Measurements from ENCODE around the gene YIPF3.

YIPF3 gene

GRCh38 chr6:43511824-43512415 is 4.8 kb downstream of the YIPF3 start:
- no peak for TF ChIP-seq ZBTB7A (IDR thresholded peaks at IDR 0.05; ENCODE audit: low read depth)
- TF ChIP-seq TEAD4 (IDR thresholded peaks at IDR 0.05) = no peak
- no peak for TF ChIP-seq NFIC (IDR thresholded peaks at IDR 0.05)
- no peak for TF ChIP-seq TAF1 (IDR thresholded peaks at IDR 0.05; ENCODE audit: low read depth)
- TF ChIP-seq TCF12 (IDR thresholded peaks at IDR 0.05; ENCODE audit: low read depth) = no peak
- no peak for TF ChIP-seq USF1 (IDR thresholded peaks at IDR 0.05)
- TF ChIP-seq RAD21 (IDR thresholded peaks at IDR 0.05; ENCODE audit: low read depth) = no peak
- TF ChIP-seq REST (IDR thresholded peaks at IDR 0.05; ENCODE audit: low read depth) = no peak
- no peak for TF ChIP-seq CREB1 (IDR thresholded peaks at IDR 0.05; ENCODE audit: low read depth)
- no peak for TF ChIP-seq MAX (IDR thresholded peaks at IDR 0.05)
- TF ChIP-seq FOXM1 (IDR thresholded peaks at IDR 0.05; ENCODE audit: borderline replicate concordance, low read depth) = no peak

GRCh38 chr6:43510827-43511163 is 5.9 kb downstream of the YIPF3 start:
- TF ChIP-seq TCF12 (IDR thresholded peaks at IDR 0.05; ENCODE audit: low read depth) = no peak
- TF ChIP-seq TAF1 (IDR thresholded peaks at IDR 0.05; ENCODE audit: low read depth) = no peak
- no peak for TF ChIP-seq EP300 (IDR thresholded peaks at IDR 0.05; ENCODE audit: borderline replicate concordance)
- no peak for TF ChIP-seq CEBPB (IDR thresholded peaks at IDR 0.05)
- TF ChIP-seq FOXM1 (IDR thresholded peaks at IDR 0.05; ENCODE audit: borderline replicate concordance, low read depth) = no peak
- TF ChIP-seq YY1 (IDR thresholded peaks at IDR 0.05; ENCODE audit: low read depth) = no peak
- no peak for TF ChIP-seq MAX (IDR thresholded peaks at IDR 0.05)
- TF ChIP-seq TEAD4 (IDR thresholded peaks at IDR 0.05) = no peak
- no peak for TF ChIP-seq ZBTB7A (IDR thresholded peaks at IDR 0.05; ENCODE audit: low read depth)

GRCh38 chr6:43509984-43510826 is 6.5 kb downstream of the YIPF3 start, which contains the start of gene LRRC73:
LRRC73 (minus strand) TSS chr6:43510346; CDS start chr6:43509785, 561 bp downstream.
- TF ChIP-seq EGR1 (IDR thresholded peaks at IDR 0.05) = peak; percentile 77
- no peak for TF ChIP-seq ZBTB7A (IDR thresholded peaks at IDR 0.05; ENCODE audit: low read depth)
- TF ChIP-seq EP300 (IDR thresholded peaks at IDR 0.05; ENCODE audit: borderline replicate concordance) = no peak
- peak; percentile 41; the same call in 1 of the 2 replicates for TF ChIP-seq CREB1 (IDR thresholded peaks at IDR 0.05; ENCODE audit: low read depth)
- no peak for TF ChIP-seq RAD21 (IDR thresholded peaks at IDR 0.05; ENCODE audit: low read depth)
- no peak for TF ChIP-seq TEAD4 (IDR thresholded peaks at IDR 0.05)
- no peak for TF ChIP-seq FOXM1 (IDR thresholded peaks at IDR 0.05; ENCODE audit: borderline replicate concordance, low read depth)
- peak; percentile 21; the same call in 1 of the 2 replicates for TF ChIP-seq TAF1 (IDR thresholded peaks at IDR 0.05; ENCODE audit: low read depth)

- no peak for TF ChIP-seq EGR1 (IDR thresholded peaks at IDR 0.05)
- TF ChIP-seq CREB1 (IDR thresholded peaks at IDR 0.05; ENCODE audit: low read depth) = no peak
- no peak for TF ChIP-seq EP300 (IDR thresholded peaks at IDR 0.05; ENCODE audit: borderline replicate concordance)
- TF ChIP-seq RAD21 (IDR thresholded peaks at IDR 0.05; ENCODE audit: low read depth) = no peak
- 0 out of 2 replicates have a peak, but pooled peaks have one; percentile 1 for TF ChIP-seq ZBTB7A (IDR thresholded peaks at IDR 0.05; ENCODE audit: low read depth)
- peak; percentile 26; the same call in 1 of the 2 replicates for TF ChIP-seq MAX (IDR thresholded peaks at IDR 0.05)
Measured at GRCh38 chr6:43509142-43509983, 7.4 kb downstream of the YIPF3 start.

- TF ChIP-seq USF1 (IDR thresholded peaks at IDR 0.05) (no peak), YY1 (IDR thresholded peaks at IDR 0.05; ENCODE audit: low read depth) (no peak), EGR1 (IDR thresholded peaks at IDR 0.05) (no peak), EP300 (IDR thresholded peaks at IDR 0.05; ENCODE audit: borderline replicate concordance) (no peak), TEAD4 (IDR thresholded peaks at IDR 0.05) (no peak), ZBTB7A (IDR thresholded peaks at IDR 0.05; ENCODE audit: low read depth) (no peak), MAX (IDR thresholded peaks at IDR 0.05) (no peak), RAD21 (IDR thresholded peaks at IDR 0.05; ENCODE audit: low read depth) (no peak), CREB1 (IDR thresholded peaks at IDR 0.05; ENCODE audit: low read depth) (no peak), CEBPB (IDR thresholded peaks at IDR 0.05) (no peak), FOXM1 (IDR thresholded peaks at IDR 0.05; ENCODE audit: borderline replicate concordance, low read depth) (no peak), TAF1 (IDR thresholded peaks at IDR 0.05; ENCODE audit: low read depth) (no peak), NFIC (IDR thresholded peaks at IDR 0.05) (no peak), TCF12 (IDR thresholded peaks at IDR 0.05; ENCODE audit: low read depth) (no peak), REST (IDR thresholded peaks at IDR 0.05; ENCODE audit: low read depth) (no peak)
Measured at GRCh38 chr6:43508481-43509141, 8.1 kb downstream of the YIPF3 start.
